ENCODE measurements around the gene CEP70. TPM values are rescaled to one million over a fixed set of nuclear protein-coding genes. Genes with fewer than 3 reads are reported as not detected.

CEP70 gene
- polyA plus RNA-seq, 1 donor (not counting 4 experiments of a cell fraction or from before 2014, with no cell fraction given), result 11.4 TPM

- Histone ChIP-seq H3K27ac (ENCODE audit: control insufficient read depth, insufficient read depth, low read length) (no peak overlapping the region), H3K27me3 (ENCODE audit: control insufficient read depth, extremely low read depth, insufficient read depth, low read length) (no peaks in the 10 kb centered on the region), H3K4me1 (ENCODE audit: control insufficient read depth, extremely low read depth, insufficient read depth, low read length) (peaks cover 21% of the 10 kb centered on the region), H2AFZ (ENCODE audit: control insufficient read depth, low read length) (peak overlapping the region; percentile 52), H4K20me1 (ENCODE audit: control insufficient read depth, extremely low read depth, insufficient read depth, low read length) (no peaks in the 10 kb centered on the region), H3K9me1 (ENCODE audit: control insufficient read depth, extremely low read depth, insufficient read depth, low read length) (no peaks in the 10 kb centered on the region), H3K9ac (ENCODE audit: control insufficient read depth, extremely low read depth, insufficient read depth, low read length) (no peak overlapping the region), H3K36me3 (ENCODE audit: control insufficient read depth in 2 of 2, extremely low read depth in 1 of 2, insufficient read depth in 2 of 2, low read length in 2 of 2) (no peaks in the 10 kb centered on the region), H3K9me3 (ENCODE audit: control insufficient read depth, low read depth, low read length) (no peaks in the 10 kb centered on the region), H3K4me2 (ENCODE audit: control insufficient read depth, extremely low read depth, insufficient read depth, low read depth, low read length) (peak overlapping the region; percentile 14), H3K79me2 (ENCODE audit: control insufficient read depth, insufficient read depth, low read length) (no peaks in the 10 kb centered on the region), H3K4me3 (ENCODE audit: control insufficient read depth in 2 of 3, extremely low read depth in 1 of 3, insufficient read depth in 2 of 3, low read depth in 1 of 3, low read length in 3 of 3) (no peak overlapping the region)
- dilution Hi-C loops (cut with MboI; ENCODE audit: extremely low pct_ligation_motif_present, low sequenced_read_pairs), result no loop called here
- DNase-seq (ENCODE audit: low read depth, low spot score), result peak; percentile 11
- TF ChIP-seq CTCF (optimal IDR thresholded peaks at IDR 0.05 in 1 of 3, IDR thresholded peaks at IDR 0.05 in 1 of 3, conservative IDR thresholded peaks at IDR 0.05 in 1 of 3; ENCODE audit: extremely low read depth in 1 of 3, insufficient read depth in 2 of 3, low read length in 3 of 3) (no peak), EZH2 (IDR thresholded peaks at IDR 0.05; ENCODE audit: low read length) (no peak)
- no peak for FAIRE-seq
Measured at GRCh38 chr3:138452436-138452835, 141.6 kb downstream of the CEP70 start.

- dilution Hi-C loops (cut with MboI; ENCODE audit: extremely low pct_ligation_motif_present, low sequenced_read_pairs), result no loop called here
- TF ChIP-seq EZH2 (IDR thresholded peaks at IDR 0.05; ENCODE audit: low read length) (no peak), CTCF (optimal IDR thresholded peaks at IDR 0.05 in 1 of 3, IDR thresholded peaks at IDR 0.05 in 1 of 3, conservative IDR thresholded peaks at IDR 0.05 in 1 of 3; ENCODE audit: extremely low read depth in 1 of 3, insufficient read depth in 2 of 3, low read length in 3 of 3) (no peak)
- no peaks in the 10 kb centered on the region for H3K36me3 ChIP-seq (ENCODE audit: control insufficient read depth in 2 of 2, extremely low read depth in 1 of 2, insufficient read depth in 2 of 2, low read length in 2 of 2)
- no peak overlapping the region for H3K4me2 ChIP-seq (ENCODE audit: control insufficient read depth, extremely low read depth, insufficient read depth, low read depth, low read length)
- FAIRE-seq (no peak), DNase-seq (ENCODE audit: low read depth, low spot score) (no peak)
- H3K9me1 ChIP-seq (ENCODE audit: control insufficient read depth, extremely low read depth, insufficient read depth, low read length), result no peaks in the 10 kb centered on the region
- no peak overlapping the region for H3K27ac ChIP-seq (ENCODE audit: control insufficient read depth, insufficient read depth, low read length)
- H2AFZ ChIP-seq (ENCODE audit: control insufficient read depth, low read length), result no peak overlapping the region
- H3K9ac ChIP-seq (ENCODE audit: control insufficient read depth, extremely low read depth, insufficient read depth, low read length), result no peak overlapping the region
- peaks cover 21% of the 10 kb centered on the region for H3K4me1 ChIP-seq (ENCODE audit: control insufficient read depth, extremely low read depth, insufficient read depth, low read length)
- H3K79me2 ChIP-seq (ENCODE audit: control insufficient read depth, insufficient read depth, low read length), result no peaks in the 10 kb centered on the region
- no peaks in the 10 kb centered on the region for H3K27me3 ChIP-seq (ENCODE audit: control insufficient read depth, extremely low read depth, insufficient read depth, low read length)
- no peaks in the 10 kb centered on the region for H4K20me1 ChIP-seq (ENCODE audit: control insufficient read depth, extremely low read depth, insufficient read depth, low read length)
- no peaks in the 10 kb centered on the region for H3K9me3 ChIP-seq (ENCODE audit: control insufficient read depth, low read depth, low read length)
- no peak overlapping the region for H3K4me3 ChIP-seq (ENCODE audit: control insufficient read depth in 2 of 3, extremely low read depth in 1 of 3, insufficient read depth in 2 of 3, low read depth in 1 of 3, low read length in 3 of 3)
Measured at GRCh38 chr3:138451595-138452162, 142.4 kb downstream of the CEP70 start.
